Ovary (tissue), 3 donors: ENCODE data around the gene NRGN.

Experiments
- CTCF ChIP-seq, 3 donors: fragments of 450-650 bp in 2 of 3; fragments of 200-600 bp in 1 of 3; IDR thresholded peaks; one replicate each; pipeline versions ENCODE4 v1.5.1 to v1.8.0; 2016 to 2022; ENCODE audit warnings: antibody characterized with exemption in 3 of 3, mild to moderate bottlenecking in 1 of 3
- EP300 ChIP-seq: sonication (generic); formaldehyde crosslinking; IDR thresholded peaks from one replicate; pipeline ENCODE4 v1.6.1; 2017; ENCODE audit warnings: antibody characterized with exemption
- POLR2A ChIP-seq: fragments of 450-650 bp; IDR thresholded peaks from one replicate; pipeline ENCODE4 v1.6.1; 2017; ENCODE audit warnings: antibody characterized with exemption, mild to moderate bottlenecking, moderate library complexity
- donor health status: DM: no; HTN: no; CAD: no.

DNA sequence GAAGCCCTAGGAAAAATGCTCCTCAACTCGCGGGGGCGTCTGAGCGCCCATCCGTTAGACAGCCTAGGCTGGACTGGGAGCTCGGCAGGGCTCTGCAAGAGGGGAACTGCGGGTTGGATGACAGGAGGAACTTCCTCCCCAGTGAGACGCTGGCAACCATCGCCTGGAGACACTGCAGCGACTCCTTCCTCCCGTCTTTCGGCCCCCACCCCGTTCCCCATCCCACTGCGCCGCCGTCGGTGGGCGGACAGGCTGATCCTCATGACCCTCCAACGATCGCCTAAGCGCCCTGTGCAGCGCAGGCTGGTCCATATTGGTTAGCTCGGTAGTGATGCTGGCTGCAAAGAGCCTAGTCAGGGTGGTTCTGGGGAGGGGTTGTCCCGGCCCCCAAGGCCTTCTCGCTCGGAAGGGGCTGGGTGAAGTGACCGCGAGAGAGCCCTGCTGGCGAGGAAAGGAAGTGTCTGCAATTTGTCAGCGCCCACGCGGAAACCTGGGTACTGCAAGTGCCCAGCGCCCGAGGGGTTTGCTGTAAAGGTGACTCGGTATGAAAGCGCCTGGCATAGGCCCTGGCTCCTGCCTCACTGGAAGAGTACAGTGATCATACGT, 638 bp downstream of the NRGN start:
- TF ChIP-seq CTCF (IDR thresholded peaks at IDR 0.05) (peak in 1 of 3 donors; percentile 10), POLR2A (no peak), EP300 (no peak)
